ENCODE measurements around the gene LAMTOR3. TPM values are rescaled to one million over a fixed set of nuclear protein-coding genes. Genes with fewer than 3 reads are reported as not detected.

The LAMTOR3 gene
- total and polyA plus RNA-seq, 11 donors = 26.6 to 40.0 (median 34.1) TPM

GRCh38 chr4:99885687-99886086 lies 8.5 kb downstream of the LAMTOR3 start:
- intact Hi-C loops (cut with DNase I) = loop anchor here in 5 of 10 donors (5.0 to 10.0 kb wide), 3 partner anchors 71 to 323 kb away; partner anchors contain the start of genes DAPP1 (in 1 of the 5) and TRMT10A (in 1 of the 5)
- Histone ChIP-seq H3K27ac (no peak overlapping the region), H3K36me3 (peaks cover 0 to 77% (median 63%) of the 10 kb centered on the region in 9 donors), H3K9me3 (no peaks in the 10 kb centered on the region), H3K27me3 (no peaks in the 10 kb centered on the region), H3K4me3 (no peak overlapping the region), H3K4me1 (peaks cover 0 to 15% (median 3%) of the 10 kb centered on the region in 12 donors)
- no peak for DNase-seq
- no peak for ATAC-seq
- TF ChIP-seq POLR2A (IDR thresholded peaks at IDR 0.05) (no peak), CTCF (IDR thresholded peaks at IDR 0.05) (no peak)

GRCh38 chr4:99885063-99885664 lies 9.1 kb downstream of the LAMTOR3 start:
- intact Hi-C loops (cut with DNase I) = loop anchor here in 5 of 10 donors (5.0 to 10.0 kb wide), 3 partner anchors 70 to 323 kb away; partner anchors contain the start of genes DAPP1 (in 1 of the 5) and TRMT10A (in 1 of the 5)
- no peak overlapping the region for H3K27ac ChIP-seq
- 61 to 67% (median 64%) methylated on average over 2 of the region's 2 CpGs for WGBS, 4 donors
- no peaks in the 10 kb centered on the region for H3K9me3 ChIP-seq
- no peak for TF ChIP-seq POLR2A (IDR thresholded peaks at IDR 0.05)
- peak; percentile 23 to 58 (median 40) for TF ChIP-seq CTCF (IDR thresholded peaks at IDR 0.05)
- no peaks in the 10 kb centered on the region for H3K27me3 ChIP-seq
- H3K36me3 ChIP-seq = peaks cover 0 to 82% (median 68%) of the 10 kb centered on the region in 9 donors
- DNase-seq (no peak), ATAC-seq (no peak)
- H3K4me1 ChIP-seq = peaks cover 0 to 10% (median under 1%) of the 10 kb centered on the region in 12 donors
- no peak overlapping the region for H3K4me3 ChIP-seq

- DNase-seq (no peak), ATAC-seq (no peak)
- Histone ChIP-seq H3K9me3 (no peaks in the 10 kb centered on the region), H3K4me3 (no peak overlapping the region), H3K27me3 (no peaks in the 10 kb centered on the region), H3K27ac (no peak overlapping the region), H3K36me3 (peaks cover 0 to 89% (median 68%) of the 10 kb centered on the region in 9 donors), H3K4me1 (no peaks in the 10 kb centered on the region)
- WGBS, 4 donors = 88 to 95% (median 94%) methylated on average over 3 of the region's 3 CpGs
- intact Hi-C loops (cut with DNase I) = loop anchor here in 2 of 10 donors (5.0 to 10.0 kb wide), 2 partner anchors 65 to 67 kb away; partner anchors contain the start of gene DAPP1 (in 1 of the 2)
- TF ChIP-seq CTCF (IDR thresholded peaks at IDR 0.05) = no peak
- no peak for TF ChIP-seq POLR2A (IDR thresholded peaks at IDR 0.05)
Measured at GRCh38 chr4:99879458-99879857, 14.8 kb downstream of the LAMTOR3 start.

- TF ChIP-seq POLR2A (IDR thresholded peaks at IDR 0.05) = no peak
- no peak for TF ChIP-seq CTCF (IDR thresholded peaks at IDR 0.05)
- no peaks in the 10 kb centered on the region for H3K4me1 ChIP-seq
- no peaks in the 10 kb centered on the region for H3K9me3 ChIP-seq
- intact Hi-C loops (cut with DNase I) = loop anchor here in 2 of 10 donors (5.0 to 10.0 kb wide), 2 partner anchors 64 to 66 kb away; partner anchors contain the start of gene DAPP1 (in 1 of the 2)
- H3K36me3 ChIP-seq = peaks cover 0 to 81% (median 60%) of the 10 kb centered on the region in 9 donors
- H3K27me3 ChIP-seq = no peaks in the 10 kb centered on the region
- DNase-seq (no peak), ATAC-seq (no peak)
- no peak overlapping the region for H3K4me3 ChIP-seq
- no peak overlapping the region for H3K27ac ChIP-seq
Measured at GRCh38 chr4:99878604-99879003, 15.6 kb downstream of the LAMTOR3 start.

Data from heart left ventricle (tissue), 16 donors.